ENCODE results near the gene OR4P4.

Gene OR4P4

DNA sequence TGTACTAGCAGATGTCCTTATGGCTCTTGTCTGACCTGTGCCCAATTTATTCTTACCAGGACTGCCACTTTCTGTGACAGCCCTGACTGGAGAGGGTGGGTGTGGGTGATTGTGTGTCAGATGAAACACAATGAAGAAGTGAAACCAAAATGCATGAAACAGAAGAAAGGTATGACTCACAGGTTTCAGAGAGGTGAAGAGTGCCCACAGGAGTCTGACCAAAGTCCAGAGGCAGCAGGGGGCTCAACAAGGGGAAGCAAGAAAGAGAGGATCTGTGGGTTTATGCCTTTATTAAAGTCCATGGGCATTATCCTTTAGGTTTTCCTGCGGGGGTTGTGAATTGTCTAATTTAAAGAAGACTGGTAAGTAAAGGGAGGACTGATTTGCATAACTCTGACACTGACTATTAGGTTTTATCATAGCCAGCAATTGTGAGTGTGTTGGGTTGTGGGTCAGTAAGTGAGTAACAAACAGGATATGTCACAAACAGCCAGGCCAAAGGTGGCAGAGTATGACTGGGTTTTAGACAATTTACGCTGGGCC lies 23.2 kb downstream of the OR4P4 start:
- DNase-seq (ENCODE audit: extremely low read depth, insufficient read length), result peak; percentile 35
- Histone ChIP-seq H3K36me3 (ENCODE audit: control insufficient read depth, insufficient read depth, low read length) (no peaks in the 10 kb centered on the region), H3K27me3 (replicated peaks; ENCODE audit: control insufficient read depth, insufficient read depth, low read length) (no peaks in the 10 kb centered on the region), H3K4me3 (replicated peaks; ENCODE audit: low read depth, low read length) (no peak overlapping the region)
- TF ChIP-seq, protein P1, sequence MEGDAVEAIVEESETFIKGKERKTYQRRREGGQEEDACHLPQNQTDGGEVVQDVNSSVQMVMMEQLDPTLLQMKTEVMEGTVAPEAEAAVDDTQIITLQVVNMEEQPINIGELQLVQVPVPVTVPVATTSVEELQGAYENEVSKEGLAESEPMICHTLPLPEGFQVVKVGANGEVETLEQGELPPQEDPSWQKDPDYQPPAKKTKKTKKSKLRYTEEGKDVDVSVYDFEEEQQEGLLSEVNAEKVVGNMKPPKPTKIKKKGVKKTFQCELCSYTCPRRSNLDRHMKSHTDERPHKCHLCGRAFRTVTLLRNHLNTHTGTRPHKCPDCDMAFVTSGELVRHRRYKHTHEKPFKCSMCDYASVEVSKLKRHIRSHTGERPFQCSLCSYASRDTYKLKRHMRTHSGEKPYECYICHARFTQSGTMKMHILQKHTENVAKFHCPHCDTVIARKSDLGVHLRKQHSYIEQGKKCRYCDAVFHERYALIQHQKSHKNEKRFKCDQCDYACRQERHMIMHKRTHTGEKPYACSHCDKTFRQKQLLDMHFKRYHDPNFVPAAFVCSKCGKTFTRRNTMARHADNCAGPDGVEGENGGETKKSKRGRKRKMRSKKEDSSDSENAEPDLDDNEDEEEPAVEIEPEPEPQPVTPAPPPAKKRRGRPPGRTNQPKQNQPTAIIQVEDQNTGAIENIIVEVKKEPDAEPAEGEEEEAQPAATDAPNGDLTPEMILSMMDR (IDR thresholded peaks at IDR 0.05; ENCODE audit: insufficient read depth, low read length, poor library complexity, severe bottlenecking), result no peak

DNA sequence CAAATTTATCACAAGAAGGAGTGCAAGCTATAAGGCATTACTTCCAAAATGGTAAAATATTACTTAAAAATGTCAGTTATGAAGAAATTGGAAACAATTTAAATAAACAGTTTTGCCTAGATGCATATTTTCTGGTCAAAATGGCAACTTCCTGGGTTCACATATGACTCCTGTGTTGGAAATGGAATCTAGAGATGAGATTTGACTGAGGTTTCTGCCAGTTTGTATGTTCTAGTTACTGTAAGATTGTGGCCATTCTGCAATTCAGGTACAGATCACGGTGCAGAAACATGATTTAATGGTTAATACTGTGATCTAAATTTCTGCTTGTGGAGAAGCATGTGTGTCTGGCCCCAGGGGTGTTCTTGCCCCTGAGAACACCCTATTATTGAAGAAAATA lies 23.7 kb downstream of the OR4P4 start:
- Histone ChIP-seq H3K36me3 (ENCODE audit: control insufficient read depth, insufficient read depth, low read length) (no peaks in the 10 kb centered on the region), H3K27me3 (replicated peaks; ENCODE audit: control insufficient read depth, insufficient read depth, low read length) (no peaks in the 10 kb centered on the region), H3K4me3 (replicated peaks; ENCODE audit: low read depth, low read length) (no peak overlapping the region)
- no peak for DNase-seq (ENCODE audit: extremely low read depth, insufficient read length)
- TF ChIP-seq, protein P1 (IDR thresholded peaks at IDR 0.05; ENCODE audit: insufficient read depth, low read length, poor library complexity, severe bottlenecking), result no peak

- TF ChIP-seq, protein P1 (IDR thresholded peaks at IDR 0.05; ENCODE audit: insufficient read depth, low read length, poor library complexity, severe bottlenecking), result no peak
- no peak within 1 kb of the TSS for H3K4me3 ChIP-seq (replicated peaks; ENCODE audit: low read depth, low read length)
- no peaks in the 10 kb centered on the region for H3K36me3 ChIP-seq (ENCODE audit: control insufficient read depth, insufficient read depth, low read length)
- DNase-seq (ENCODE audit: extremely low read depth, insufficient read length), result no peak
- no peaks in the 10 kb centered on the region for H3K27me3 ChIP-seq (replicated peaks; ENCODE audit: control insufficient read depth, insufficient read depth, low read length)
Measured at GRCh38 chr11:55661901-55662300, 27.0 kb downstream of the OR4P4 start, which contains the start of gene OR4C6. Gene OR4C6, plus strand, starts transcription at chr11:55662201. Its CDS starts 2,966 bp downstream, at chr11:55665167.

DNA sequence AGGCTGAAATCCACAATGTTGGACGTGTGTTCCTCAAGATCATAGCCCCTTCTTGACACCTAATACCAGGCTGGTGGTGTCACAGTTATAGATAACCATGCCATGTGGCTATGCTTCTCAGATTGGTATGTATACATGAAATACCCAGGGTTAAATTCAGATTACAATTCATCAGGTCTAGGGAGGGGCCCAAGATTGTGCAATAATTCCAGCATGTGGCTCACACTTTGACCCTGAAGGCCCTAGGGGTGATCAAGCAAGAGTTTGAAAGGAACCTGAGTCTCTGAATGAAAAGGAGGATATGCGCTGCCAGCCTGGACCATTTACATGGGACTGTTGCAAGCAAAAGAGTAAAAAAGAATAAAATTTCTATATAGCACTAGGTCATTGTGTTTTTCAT lies 34.5 kb downstream of the OR4P4 start:
- no peaks in the 10 kb centered on the region for H3K27me3 ChIP-seq (replicated peaks; ENCODE audit: control insufficient read depth, insufficient read depth, low read length)
- H3K36me3 ChIP-seq (ENCODE audit: control insufficient read depth, insufficient read depth, low read length), result no peaks in the 10 kb centered on the region
- no peak overlapping the region for H3K4me3 ChIP-seq (replicated peaks; ENCODE audit: low read depth, low read length)
- DNase-seq (ENCODE audit: extremely low read depth, insufficient read length), result no peak
- TF ChIP-seq, protein P1 (IDR thresholded peaks at IDR 0.05; ENCODE audit: insufficient read depth, low read length, poor library complexity, severe bottlenecking), result no peak

DNA sequence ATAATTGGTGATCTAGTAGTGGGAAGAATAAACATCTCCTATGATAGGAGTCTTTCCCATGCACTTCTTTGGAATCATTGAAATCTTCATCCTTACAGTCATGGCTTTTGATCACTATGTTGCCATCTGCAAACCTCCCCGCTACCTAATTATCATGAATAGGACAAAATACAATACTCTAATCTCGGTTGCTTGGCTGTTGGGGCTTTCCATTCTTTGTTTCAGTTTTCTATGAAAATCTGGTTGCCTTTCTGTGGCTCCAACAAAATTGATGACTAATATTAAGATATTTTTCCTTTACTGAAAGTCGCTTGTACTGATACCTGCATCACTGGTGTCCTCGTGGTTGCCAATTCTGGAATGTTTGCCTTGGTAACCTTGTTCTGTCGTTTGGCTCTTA lies 38.9 kb downstream of the OR4P4 start:
- Histone ChIP-seq H3K4me3 (replicated peaks; ENCODE audit: low read depth, low read length) (no peak overlapping the region), H3K27me3 (replicated peaks; ENCODE audit: control insufficient read depth, insufficient read depth, low read length) (no peaks in the 10 kb centered on the region), H3K36me3 (ENCODE audit: control insufficient read depth, insufficient read depth, low read length) (no peaks in the 10 kb centered on the region)
- TF ChIP-seq, protein P1 (IDR thresholded peaks at IDR 0.05; ENCODE audit: insufficient read depth, low read length, poor library complexity, severe bottlenecking), result no peak
- no peak for DNase-seq (ENCODE audit: extremely low read depth, insufficient read length)

Measured in GM06990 (cell line).